AG04449 (cell line): ENCODE measurements around the gene LRRC66.

Experiments used
- CTCF ChIA-PET: fragments of 350-600 bp; formaldehyde crosslinking; extraction: SDS; loops from one replicate; lab custom pipeline; 2021; ENCODE audit warnings: antibody characterized with exemption; lab: Yijun Ruan, JAX
- POLR2A ChIA-PET: fragments of 400-600, 350-600 bp; formaldehyde crosslinking; extraction: SDS; loops from one replicate; lab custom pipeline; 2020; ENCODE audit warnings: antibody characterized with exemption, inconsistent platforms; lab: Yijun Ruan, JAX
- DNase-seq: peaks from one replicate; pipeline ENCODE4 v3.0.0-alpha.2; 2010; ENCODE audit warnings: low read depth, low spot score
- H3K4me3 ChIP-seq: 2 replicates; pipeline ENCODE4 v1.5.1; 2011; ENCODE audit warnings: low read depth, mild to moderate bottlenecking, control low read depth, low read length
- CTCF ChIP-seq: IDR thresholded peaks from one replicate; pipeline ENCODE4 v1.5.1; 2011; ENCODE audit warnings: mild to moderate bottlenecking, moderate library complexity, low read length, control low read depth, inconsistent platforms; ENCODE audit not compliant: insufficient read depth; ENCODE audit errors: missing control alignments

The LRRC66 gene, protein sequence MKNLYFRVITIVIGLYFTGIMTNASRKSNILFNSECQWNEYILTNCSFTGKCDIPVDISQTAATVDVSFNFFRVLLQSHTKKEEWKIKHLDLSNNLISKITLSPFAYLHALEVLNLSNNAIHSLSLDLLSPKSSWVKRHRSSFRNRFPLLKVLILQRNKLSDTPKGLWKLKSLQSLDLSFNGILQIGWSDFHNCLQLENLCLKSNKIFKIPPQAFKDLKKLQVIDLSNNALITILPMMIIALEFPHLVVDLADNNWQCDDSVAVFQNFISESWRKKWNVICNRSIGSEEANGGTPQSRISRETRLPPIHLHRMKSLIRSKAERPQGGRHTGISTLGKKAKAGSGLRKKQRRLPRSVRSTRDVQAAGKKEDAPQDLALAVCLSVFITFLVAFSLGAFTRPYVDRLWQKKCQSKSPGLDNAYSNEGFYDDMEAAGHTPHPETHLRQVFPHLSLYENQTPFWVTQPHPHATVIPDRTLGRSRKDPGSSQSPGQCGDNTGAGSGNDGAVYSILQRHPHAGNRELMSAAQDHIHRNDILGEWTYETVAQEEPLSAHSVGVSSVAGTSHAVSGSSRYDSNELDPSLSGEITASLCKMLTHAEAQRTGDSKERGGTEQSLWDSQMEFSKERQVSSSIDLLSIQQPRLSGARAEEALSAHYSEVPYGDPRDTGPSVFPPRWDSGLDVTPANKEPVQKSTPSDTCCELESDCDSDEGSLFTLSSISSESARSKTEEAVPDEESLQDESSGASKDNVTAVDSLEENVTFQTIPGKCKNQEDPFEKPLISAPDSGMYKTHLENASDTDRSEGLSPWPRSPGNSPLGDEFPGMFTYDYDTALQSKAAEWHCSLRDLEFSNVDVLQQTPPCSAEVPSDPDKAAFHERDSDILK

DNA sequence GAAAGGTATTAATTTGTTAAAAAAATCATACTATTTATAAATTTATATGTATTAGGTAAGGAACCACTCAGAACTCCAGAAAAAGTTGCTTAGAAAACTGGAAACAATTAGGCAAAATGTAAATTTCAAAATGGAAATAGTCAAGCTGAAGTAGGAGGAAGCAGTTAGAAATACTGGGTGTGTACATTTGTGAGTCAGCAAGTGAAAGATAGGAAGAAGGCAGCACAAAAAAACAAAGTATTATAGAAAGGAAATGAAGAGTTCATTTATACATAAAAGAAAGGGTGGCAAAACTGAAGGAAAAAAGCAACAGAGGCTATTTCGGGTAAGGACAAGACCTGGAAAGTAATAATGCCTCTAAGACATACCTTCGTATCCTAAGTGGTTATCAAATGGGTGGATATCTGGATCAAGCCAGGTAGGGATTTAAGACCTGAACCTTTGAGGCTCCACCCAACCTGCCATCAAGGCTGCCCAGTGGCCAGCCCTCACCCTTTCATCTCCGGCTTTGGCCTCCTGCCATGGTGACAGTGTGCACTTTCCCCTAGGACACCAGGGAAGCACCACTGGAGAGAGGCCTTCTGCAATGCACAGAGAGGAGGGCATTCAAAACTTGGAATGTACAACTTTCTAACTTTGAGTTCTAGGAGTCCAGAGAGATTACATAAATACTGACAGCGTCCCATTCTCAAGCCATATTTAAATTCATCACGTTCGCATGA, at the start of gene LRRC66:
Gene LRRC66, minus strand, starts transcription at position 428 of the 722 bp plus-strand sequence. CDS start 2,750 bp downstream, outside the sequence.
- TF ChIP-seq CTCF: no peak
- no peak within 1 kb of the TSS for H3K4me3 ChIP-seq
- ChIA-PET CTCF (interaction anchor here (1.0 to 4.0 kb wide), 4 partner anchors 8 to 189 kb away, joined by 3 to 17 read pairs (median 4); no protein-coding TSS in a partner anchor), POLR2A (no interaction called here)
- DNase-seq: no peak

DNA sequence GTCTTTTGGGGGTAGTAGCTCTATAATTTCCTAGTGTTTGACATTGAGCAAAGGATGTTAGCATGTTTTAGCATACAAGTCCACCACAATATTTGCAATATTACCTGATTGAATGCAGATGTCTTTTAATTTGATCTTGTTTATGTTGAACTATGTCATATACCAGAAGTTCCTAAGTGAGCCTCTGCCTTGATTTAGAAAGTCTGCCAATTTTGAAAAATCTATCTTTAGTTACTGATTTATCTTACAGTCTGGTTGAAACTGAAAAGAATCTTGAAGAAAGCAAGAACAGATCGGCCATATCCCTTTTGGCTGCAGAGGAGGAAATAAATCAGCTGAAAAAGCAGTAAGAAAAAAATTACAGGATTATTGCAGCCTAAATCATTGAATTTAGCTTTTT, 49.4 kb upstream of the LRRC66 start:
- no peak for TF ChIP-seq CTCF
- no peak for DNase-seq
- ChIA-PET POLR2A (no interaction called here), CTCF (no interaction called here)
- H3K4me3 ChIP-seq: no peak overlapping the region

- DNase-seq: no peak
- H3K4me3 ChIP-seq: no peak overlapping the region
Observed at GRCh38 chr4:52059372-52059771, 39.2 kb upstream of the LRRC66 start.

DNA sequence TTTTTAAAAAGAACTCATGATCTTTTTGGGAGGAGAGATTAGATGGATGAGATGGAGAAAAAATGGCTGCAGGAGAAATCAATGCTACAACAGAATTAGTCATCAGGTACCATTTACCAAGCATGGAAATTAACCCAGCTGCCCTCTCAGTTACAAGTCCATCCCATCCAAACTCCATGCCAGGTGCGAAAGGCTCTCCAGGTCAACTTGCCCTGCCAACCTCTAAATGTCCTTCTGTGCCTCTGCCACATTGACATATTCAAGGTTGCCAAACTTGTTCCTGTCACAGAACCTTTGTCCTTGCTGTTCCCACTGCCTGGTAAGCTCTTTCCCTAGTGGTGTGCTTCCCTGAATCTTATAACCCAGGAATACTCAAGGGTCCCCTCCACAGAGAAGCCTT, 38.1 kb upstream of the LRRC66 start:
- POLR2A ChIA-PET: no interaction called here
- H3K4me3 ChIP-seq: no peak overlapping the region
- no peak for TF ChIP-seq CTCF
- no peak for DNase-seq
- CTCF ChIA-PET: no interaction called here

More at GRCh38 chr4:52059372-52059771, 39.2 kb upstream of the LRRC66 start:
- POLR2A ChIA-PET: no interaction called here
- no peak for TF ChIP-seq CTCF
- CTCF ChIA-PET: no interaction called here

DNA sequence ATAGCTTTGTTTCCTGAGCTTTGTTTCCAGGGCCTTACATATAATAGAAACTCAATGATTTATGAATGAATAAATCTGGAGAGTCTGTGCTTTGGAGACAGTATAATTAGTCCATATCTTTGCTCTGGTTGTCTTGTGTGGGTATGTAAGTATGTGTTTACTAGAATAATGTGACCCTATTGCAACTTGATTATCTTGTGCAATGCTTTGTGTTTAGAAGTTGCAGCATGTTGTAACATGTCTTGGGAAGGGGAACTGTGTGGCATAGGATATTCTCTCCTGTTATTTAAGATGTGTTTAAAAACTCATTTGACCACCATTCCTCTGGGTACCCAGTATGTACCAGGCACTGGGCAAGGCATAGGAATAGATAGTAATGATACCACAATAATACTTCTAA, 37.0 kb upstream of the LRRC66 start:
- no peak for TF ChIP-seq CTCF
- no peak for DNase-seq
- CTCF ChIA-PET: no interaction called here
- H3K4me3 ChIP-seq: no peak overlapping the region
- POLR2A ChIA-PET: no interaction called here
